HS-27A (cell line): ENCODE data around the gene RABL6.

Experiments used
- DNase-seq: peaks from one replicate; pipeline ENCODE4 v3.0.0-alpha.2; 2012; ENCODE audit warnings: low read depth, missing footprints

Gene RABL6

GRCh38 chr9:136847088-136847825 is 39.5 kb downstream of the RABL6 start:
- no peak for DNase-seq

DNA sequence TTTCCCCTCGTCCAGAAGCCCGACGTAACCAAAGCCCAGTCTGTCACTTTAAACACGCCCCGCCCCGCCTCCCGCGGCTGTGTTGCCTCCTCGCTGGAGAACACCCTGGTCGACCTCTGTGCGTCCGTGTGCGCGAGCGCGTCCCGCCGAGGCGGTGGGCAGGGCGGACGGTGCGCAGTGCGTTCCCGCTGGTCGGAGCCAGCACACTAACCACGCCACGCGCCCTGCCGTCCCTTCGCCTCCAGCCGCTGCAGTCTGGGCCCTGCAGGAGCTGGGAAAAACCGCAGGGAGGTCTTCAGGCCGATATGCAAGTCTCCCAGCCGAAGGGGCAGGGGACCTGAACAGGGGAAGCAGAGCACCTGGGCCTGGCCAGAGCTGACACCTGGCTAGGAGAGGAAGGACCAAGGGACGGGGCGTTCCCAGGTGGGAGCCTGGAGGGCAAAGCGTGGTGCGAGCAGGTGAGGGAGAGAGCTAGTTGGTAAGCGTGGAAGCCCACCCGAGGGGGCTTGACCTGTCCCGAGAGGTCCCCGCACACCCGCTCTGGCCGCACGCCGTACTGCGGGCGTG is 40.2 kb downstream of the RABL6 start:
- DNase-seq = no peak

GRCh38 chr9:136848393-136849037 is 40.8 kb downstream of the RABL6 start:
- no peak for DNase-seq

DNA sequence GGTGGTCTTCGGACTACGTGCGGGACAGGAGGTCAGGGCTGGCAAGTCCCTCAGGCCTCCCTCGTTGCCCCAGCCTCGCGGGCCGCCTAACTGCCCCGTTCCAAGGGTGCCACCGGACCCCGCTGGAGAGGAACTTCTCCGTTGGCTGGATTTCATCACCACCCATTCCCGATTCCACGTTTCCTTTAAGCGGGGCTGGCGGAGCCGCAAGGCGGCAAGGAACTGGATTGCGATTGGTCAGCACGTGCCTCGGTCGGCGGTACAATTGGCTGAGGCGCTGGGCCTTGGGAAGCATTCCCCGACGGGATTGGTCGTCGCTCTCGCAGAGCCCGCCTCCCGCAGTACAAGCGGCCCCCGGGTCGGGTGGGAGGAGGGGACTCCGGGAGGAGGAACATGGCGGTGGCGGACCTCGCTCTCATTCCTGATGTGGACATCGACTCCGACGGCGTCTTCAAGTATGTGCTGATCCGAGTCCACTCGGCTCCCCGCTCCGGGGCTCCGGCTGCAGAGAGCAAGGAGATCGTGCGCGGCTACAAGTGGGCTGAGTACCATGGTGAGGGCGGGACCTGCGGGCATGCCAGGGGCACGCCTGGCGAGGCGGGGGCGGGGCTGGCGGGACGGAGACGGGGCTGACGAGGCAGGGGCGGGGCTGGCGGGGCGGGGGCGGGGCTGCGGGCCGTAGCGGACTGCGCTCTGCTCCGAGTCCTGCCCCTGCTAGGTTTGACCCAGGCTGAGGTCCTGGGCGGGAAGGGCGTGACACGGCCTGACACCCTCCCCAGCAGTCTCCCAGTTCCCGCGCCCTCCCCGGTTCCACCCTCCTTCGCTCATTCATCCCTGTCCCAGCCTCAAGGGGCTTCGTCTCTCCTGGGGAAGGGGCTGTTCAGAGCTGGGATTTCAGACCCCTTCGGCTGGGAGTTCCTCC is 41.6 kb downstream of the RABL6 start, which contains the start of gene PHPT1:
PHPT1 (plus strand) TSS at position 372 of the 922 bp plus-strand sequence; CDS start at position 394, 22 bp downstream.
- DNase-seq = peak; percentile 85

DNA sequence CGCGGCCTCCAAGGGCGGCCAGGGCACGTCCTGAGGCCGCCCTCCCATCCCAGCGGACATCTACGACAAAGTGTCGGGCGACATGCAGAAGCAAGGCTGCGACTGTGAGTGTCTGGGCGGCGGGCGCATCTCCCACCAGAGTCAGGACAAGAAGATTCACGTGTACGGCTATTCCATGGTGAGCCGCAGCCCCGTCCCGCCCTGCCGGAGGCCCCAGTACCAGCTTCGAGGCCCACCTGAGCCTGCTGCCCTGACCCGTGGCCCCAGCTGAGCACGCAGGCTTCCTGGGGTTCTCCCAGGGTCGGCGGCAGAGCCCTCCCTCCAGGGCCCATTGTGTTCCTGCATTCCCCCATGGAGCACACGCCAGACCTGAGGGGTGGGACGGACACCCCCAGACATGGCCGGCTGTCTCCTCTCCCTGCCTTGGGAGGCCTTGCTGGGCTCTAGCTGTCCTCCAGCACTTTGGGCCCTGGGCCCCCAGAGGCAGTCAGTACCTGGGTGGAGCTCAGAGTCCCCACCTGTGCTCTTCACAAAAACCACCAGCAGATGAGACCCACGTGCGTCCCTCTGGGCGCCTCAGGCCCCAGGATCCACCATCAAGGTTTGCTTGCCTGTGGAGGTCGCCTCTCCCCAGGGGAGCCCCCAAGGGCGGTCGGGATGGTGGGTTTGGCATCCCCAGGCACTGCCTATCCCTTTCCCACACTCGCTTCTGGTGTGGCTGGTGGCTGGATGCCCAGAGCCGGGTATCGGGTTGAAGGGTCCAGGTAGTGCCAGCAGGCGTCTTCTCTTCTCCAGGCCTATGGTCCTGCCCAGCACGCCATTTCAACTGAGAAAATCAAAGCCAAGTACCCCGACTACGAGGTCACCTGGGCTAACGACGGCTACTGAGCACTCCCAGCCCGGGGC is 42.5 kb downstream of the RABL6 start:
- DNase-seq = no peak

DNA sequence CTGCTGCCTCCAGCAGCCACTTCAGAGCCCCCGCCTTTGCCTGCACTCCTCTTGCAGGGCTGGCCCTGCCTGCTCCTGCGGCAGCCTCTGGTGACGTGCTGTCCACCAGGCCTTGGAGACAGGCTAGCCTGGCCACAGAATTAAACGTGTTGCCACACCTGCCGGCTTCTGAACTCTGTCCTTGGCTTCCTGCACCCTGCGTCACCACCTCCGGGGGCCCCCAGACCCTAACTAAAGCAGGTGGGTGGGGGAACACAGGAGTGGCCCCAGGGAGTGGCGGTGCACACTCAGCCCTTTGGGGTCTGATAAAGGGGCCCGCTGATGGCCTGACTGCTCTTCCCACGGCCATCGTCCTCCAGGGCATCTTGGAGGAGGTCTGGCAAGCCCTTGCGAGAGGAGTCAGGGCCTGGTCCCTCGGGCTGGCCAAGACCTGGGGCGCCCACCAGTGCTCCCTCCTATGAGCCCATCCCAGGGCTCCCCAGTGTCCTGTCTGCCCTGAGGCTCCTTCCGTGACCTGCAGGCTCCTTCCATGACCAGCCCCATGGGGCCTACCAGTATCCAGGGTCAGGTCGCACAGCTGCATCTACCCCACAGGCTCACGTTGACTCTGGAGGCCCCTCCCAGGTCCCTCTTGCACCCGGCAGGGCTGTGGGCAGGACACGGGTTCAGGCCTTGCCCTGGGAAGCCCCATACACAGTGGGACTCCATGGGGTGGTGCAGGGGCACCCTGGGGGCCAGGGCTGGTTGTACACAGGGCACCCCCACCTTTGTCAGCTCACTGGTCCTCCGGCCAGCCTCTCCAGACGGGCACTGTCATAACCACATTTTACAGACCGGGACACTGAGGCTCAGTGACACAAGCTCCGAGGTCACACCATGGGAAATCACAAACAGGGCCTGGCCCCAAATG is 43.4 kb downstream of the RABL6 start:
- DNase-seq = no peak

- DNase-seq = no peak
Observed at GRCh38 chr9:136851941-136852663, 44.4 kb downstream of the RABL6 start, which contains the start of gene MAMDC4. MAMDC4 (plus strand) TSS chr9:136852346; CDS start chr9:136852417, 71 bp downstream.

- DNase-seq = no peak
Observed at GRCh38 chr9:136852664-136853595, 45.2 kb downstream of the RABL6 start.

DNA sequence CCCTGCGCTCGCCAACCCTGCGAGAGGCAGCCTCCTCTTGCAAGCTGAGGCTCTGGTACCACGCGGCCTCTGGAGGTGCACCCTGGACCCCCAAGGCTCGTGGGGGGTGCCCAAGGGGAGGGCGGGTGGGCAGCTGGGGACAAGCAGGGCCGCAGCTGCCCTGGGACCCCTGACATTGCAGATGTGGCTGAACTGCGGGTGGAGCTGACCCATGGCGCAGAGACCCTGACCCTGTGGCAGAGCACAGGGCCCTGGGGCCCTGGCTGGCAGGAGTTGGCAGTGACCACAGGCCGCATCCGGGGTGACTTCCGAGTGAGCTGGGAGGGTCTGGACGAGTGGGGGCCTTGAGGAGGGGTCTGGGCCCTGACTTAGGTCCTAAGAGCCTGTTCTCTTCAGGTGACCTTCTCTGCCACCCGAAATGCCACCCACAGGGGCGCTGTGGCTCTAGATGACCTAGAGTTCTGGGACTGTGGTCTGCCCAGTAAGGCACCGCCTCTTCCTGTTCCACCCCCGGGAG is 45.9 kb downstream of the RABL6 start:
- no peak for DNase-seq

DNA sequence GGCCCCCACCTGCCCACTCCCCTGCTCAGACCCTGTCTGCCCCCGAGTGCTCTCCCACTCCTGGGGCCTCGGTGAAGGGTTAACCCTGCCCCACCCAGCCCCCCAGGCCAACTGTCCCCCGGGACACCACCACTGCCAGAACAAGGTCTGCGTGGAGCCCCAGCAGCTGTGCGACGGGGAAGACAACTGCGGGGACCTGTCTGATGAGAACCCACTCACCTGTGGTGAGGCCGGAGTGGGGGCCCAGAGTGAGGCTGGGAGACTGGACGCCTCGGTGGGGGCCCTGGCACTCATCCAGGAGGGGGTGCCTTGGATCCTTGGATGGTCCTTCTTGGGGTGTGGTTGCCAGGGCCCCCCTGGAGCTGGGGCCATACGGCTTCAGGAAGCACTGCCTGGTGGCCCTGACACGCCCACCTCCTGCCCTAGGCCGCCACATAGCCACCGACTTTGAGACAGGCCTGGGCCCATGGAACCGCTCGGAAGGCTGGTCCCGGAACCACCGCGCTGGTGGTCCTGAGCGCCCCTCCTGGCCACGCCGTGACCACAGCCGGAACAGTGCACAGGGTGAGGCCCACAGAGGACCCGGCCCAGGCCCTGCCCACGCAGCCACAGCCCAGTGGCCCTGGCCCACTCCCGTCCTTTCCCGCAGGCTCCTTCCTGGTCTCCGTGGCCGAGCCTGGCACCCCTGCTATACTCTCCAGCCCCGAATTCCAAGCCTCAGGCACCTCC is 46.5 kb downstream of the RABL6 start:
- no peak for DNase-seq

DNA sequence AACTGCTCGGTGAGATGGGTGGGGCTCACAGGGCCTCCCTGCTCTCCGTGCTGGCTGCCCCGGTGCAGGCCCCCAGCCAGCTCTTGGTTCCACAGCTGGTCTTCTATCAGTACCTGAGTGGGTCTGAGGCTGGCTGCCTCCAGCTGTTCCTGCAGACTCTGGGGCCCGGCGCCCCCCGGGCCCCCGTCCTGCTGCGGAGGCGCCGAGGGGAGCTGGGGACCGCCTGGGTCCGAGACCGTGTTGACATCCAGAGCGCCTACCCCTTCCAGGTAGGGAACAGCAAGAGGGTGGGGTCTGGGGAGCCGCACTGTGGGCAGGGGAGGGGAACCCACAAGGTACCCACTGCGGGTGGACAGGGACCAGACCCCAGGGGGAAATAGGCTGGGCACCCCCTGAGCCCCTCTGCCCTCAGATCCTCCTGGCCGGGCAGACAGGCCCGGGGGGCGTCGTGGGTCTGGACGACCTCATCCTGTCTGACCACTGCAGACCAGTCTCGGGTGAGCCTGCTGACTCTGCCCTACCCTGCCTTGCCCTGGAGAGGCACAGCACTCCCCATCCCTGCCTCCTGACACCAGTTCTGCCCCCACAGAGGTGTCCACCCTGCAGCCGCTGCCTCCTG is 47.2 kb downstream of the RABL6 start:
- no peak for DNase-seq

DNA sequence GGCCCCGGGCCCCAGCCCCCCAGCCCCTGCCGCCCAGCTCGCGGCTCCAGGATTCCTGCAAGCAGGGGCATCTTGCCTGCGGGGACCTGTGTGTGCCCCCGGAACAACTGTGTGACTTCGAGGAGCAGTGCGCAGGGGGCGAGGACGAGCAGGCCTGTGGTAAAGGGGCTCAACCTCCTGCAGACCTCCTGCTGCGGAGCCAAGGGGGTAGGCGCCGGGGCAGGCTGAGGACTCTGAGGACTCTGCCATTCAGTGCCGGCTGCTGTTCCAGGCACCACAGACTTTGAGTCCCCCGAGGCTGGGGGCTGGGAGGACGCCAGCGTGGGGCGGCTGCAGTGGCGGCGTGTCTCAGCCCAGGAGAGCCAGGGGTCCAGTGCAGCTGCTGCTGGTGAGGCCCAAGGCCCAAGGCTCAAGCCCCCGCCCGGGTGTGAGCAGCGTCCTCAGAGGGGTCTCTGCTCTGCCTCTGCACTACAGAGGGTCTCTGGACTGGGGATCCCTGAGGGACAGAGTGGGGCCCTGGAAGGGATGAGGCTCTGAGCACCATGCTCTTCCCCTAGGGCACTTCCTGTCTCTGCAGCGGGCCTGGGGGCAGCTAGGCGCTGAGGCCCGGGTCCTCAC is 47.8 kb downstream of the RABL6 start:
- DNase-seq = no peak

GRCh38 chr9:136856079-136856476 is 48.3 kb downstream of the RABL6 start:
- no peak for DNase-seq

DNA sequence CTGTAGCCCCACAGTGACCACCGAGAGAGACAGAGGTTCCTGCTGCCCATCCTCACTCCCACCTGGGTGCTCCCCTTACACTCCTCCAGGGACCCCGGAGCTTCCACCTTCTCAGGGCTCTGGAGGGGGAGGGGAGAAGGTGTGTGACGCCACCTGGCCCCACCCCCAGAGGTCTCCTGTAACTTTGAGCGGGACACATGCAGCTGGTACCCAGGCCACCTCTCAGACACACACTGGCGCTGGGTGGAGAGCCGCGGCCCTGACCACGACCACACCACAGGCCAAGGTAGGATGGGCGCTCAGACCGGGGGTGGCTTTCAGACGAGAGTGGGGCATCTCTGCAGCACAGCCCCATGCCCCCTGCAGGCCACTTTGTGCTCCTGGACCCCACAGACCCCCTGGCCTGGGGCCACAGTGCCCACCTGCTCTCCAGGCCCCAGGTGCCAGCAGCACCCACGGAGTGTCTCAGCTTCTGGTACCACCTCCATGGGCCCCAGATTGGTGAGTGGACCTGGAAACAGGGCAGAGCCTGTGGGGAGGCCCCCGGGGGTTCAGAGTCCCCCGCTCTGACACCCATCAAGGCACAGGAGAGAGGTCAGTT is 48.9 kb downstream of the RABL6 start:
- DNase-seq = no peak

- DNase-seq = no peak
Observed at GRCh38 chr9:136857166-136857565, 49.4 kb downstream of the RABL6 start.
